Esophagus mucosa (tissue), 1 donor: ENCODE measurements around the gene ANKRD42. TPM values are rescaled to one million over a fixed set of nuclear protein-coding genes. Genes with fewer than 3 reads are reported as not detected.

Source experiments
- ATAC-seq: fragments of 200-7000 bp; cut with Tn5 transposase; one replicate; pipeline ENCODE4 v1.9.1; 2020
- total RNA-seq: library from RNA; stranded (reverse); gene quantifications from one replicate; pipeline ENCODE4 v1.2.4, GENCODE V29; 2023
- donor health status: DM: yes; HTN: yes; CAD: no.

ANKRD42 gene
- total RNA-seq, 1 donor from 2014 or later = 5.1 TPM

- ATAC-seq = no peak
Measured at GRCh38 chr11:83293457-83293774, 99.9 kb downstream of the ANKRD42 start.

GRCh38 chr11:83294208-83294607 is 100.7 kb downstream of the ANKRD42 start:
- ATAC-seq = no peak

Other genes with a start within 250 kb of the ANKRD42 start
- gene RAB30, start 121.8 kb upstream of the ANKRD42 start, total RNA-seq = 6.5 TPM
- 28.7 TPM for gene PCF11, start 36.6 kb upstream of the ANKRD42 start, total RNA-seq
- gene CCDC90B, start 92.7 kb downstream of the ANKRD42 start, total RNA-seq = 20.5 TPM